HG02759 (cell line): ENCODE results near the gene TRAPPC14.
"Not testable (repeated sequence)": the region's sequence is repeated elsewhere in the genome, so short reads cannot be mapped to it uniquely, and the experiment has no call there.

Experiments used
- ATAC-seq: cut with Tn5 transposase; IDR thresholded peaks from one replicate; pipeline ENCODE4 v1.9.1; 2021; ENCODE audit warnings: mild to moderate bottlenecking, moderate library complexity; ENCODE audit not compliant: unreplicated experiment

Gene TRAPPC14

DNA sequence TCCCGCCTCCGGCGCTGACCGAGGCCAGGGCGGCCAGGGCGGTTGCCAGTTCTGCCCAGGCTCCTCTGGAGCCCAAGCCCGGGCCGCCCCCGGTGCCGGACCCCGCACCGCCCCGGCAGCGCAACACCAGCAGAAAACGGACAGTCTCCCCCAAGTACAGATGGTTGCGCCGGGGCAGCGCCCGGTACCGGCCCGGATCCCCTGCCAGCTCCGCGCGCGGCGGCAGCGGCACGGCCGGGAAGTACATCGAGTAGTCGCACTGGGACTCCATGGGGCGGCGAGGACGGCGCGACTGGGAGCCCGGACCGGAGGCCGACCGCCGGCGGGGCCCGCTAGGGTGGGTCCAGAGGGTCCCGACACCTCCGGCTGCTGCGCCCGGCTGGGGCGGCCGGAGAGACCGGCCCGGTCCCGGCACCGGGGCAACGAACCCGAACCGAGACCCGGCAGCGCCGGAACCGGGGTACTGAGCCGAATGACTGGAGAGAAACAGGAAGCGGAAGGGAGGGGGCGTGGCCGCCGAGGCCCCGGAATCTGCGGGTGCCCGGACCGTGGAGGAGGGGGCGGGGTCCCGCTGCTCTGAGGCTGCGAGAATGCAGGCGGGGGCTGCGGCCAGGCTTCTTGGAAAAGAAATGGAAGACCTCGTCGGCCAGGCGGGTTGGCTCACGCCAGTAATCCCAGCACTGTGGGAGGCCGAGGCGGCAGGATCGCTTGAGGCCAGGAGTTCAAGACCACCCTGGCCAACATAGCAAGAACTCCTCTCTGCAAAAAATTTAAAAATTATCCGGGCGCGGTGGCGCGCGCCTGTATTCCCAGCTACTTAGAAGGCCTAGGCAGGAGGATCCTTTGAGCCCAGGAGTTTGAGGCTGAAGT is at the start of gene TRAPPC14:
Gene TRAPPC14, minus strand, starts transcription at position 495 of the 870 bp plus-strand sequence. Its CDS starts 224 bp downstream, at position 271.
- peak; percentile 88 for ATAC-seq

DNA sequence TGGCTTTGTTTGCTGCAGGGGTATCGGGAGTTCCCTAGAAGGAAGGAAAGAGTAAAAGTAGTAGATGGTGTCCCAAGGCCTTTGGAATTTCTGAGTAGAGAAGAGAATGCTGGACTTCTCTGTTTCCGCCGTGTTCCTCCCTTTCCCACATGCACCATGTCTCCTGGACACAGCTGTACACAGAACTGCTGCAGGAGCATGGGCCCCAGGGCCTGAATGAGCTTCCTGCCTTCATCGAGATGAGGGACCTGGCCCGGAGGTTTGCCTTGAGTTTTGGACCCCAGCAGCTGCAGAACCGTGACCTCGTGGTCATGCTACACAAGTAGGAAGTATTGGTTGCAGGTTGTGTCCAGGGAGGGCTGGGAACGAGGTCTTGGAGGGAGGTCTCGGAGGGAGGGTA is 45.9 kb upstream of the TRAPPC14 start:
- no peak for ATAC-seq

GRCh38 chr7:100200693-100201092 is 42.2 kb upstream of the TRAPPC14 start:
- no peak for ATAC-seq

- no peak for ATAC-seq
Measured at GRCh38 chr7:100198266-100198665, 39.7 kb upstream of the TRAPPC14 start.

DNA sequence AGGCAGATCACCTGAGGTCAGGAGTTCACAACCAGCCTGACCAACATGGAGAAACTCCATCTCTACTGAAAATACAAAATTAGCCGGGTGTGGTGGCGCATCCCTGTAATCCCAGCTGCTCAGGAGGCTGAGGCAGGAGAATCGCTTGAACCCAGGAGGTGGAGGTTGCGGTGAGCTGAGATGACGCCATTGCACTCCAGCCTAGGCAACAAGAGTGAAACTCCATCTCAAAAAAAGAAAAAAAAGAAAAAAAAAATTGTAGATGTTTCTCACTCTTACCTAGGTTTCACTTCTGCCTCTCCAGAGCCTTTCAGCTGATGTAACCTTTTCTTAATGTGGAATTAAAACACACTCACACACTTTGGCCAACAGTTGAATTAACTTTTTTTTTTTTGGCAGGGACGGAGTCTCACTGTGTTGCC is 37.4 kb upstream of the TRAPPC14 start:
- ATAC-seq = not testable (repeated sequence)

- ATAC-seq = no peak
Measured at GRCh38 chr7:100195222-100195621, 36.7 kb upstream of the TRAPPC14 start.

- ATAC-seq = no peak
Measured at GRCh38 chr7:100192969-100193368, 34.4 kb upstream of the TRAPPC14 start.

DNA sequence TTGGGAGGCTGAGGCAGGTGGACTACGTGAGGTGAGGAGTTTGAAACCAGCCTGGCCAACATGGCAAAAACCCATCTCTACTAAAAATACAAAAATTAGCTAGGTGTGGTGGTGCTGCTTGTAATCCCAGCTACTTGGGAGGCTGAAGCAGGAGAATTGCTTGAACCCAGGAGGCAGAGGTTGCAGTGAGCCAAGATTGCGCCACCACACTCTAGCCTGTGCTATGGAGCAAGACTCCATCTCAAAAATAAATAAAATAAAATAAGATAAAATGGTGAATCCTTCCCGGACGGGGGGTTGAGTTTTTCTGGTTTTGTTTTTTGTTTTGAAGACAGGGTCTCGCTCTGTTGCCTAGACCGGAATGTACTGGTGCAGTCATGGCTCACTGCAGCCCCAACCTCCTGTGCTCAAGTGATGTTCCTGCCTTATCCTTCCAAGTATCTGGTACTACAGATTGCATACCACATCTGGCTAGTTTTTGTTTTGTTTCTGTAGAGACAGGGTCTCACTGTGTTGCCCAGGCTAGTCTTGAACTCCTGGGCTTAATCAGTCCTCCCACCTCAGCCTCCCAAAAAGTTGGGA is 33.8 kb upstream of the TRAPPC14 start:
- ATAC-seq = not testable (repeated sequence)

- no peak for ATAC-seq
Measured at GRCh38 chr7:100191775-100192174, 33.3 kb upstream of the TRAPPC14 start.

DNA sequence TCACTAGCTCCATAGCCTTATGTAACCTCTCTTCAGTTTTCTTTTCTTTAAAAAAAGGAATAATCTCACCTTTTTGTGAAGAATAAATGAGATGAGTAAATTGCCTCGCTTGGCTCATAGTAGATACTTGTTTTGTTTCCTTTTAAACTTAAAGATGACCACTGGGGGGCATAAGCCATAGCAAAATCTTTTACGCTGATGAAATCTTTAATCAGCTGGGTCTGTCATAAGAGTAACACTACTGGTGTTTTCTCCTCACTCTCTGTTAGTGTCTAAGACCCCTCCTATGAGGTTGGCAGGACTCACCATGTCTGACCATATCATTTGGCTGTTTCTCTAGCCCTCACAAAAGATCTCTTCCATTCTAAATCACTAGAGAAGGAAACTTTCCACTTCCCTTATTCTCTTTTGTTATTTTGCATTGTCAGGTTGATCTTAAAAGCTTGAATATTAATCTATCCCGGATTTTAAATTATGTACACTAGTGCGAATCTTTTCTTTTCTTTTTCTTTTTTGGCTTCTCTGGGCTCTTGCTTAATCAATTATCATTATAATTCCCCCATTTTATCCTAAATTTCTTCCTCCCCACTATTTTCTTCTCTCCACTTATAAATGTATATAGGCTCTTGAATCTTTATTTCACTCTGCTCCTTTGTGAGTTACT is 31.7 kb upstream of the TRAPPC14 start:
- no peak for ATAC-seq

GRCh38 chr7:100189061-100189460 is 30.5 kb upstream of the TRAPPC14 start:
- ATAC-seq = no peak

- ATAC-seq = no peak
Measured at GRCh38 chr7:100185726-100186125, 27.2 kb upstream of the TRAPPC14 start.

GRCh38 chr7:100183090-100183489 is 24.6 kb upstream of the TRAPPC14 start:
- not testable (repeated sequence) for ATAC-seq

DNA sequence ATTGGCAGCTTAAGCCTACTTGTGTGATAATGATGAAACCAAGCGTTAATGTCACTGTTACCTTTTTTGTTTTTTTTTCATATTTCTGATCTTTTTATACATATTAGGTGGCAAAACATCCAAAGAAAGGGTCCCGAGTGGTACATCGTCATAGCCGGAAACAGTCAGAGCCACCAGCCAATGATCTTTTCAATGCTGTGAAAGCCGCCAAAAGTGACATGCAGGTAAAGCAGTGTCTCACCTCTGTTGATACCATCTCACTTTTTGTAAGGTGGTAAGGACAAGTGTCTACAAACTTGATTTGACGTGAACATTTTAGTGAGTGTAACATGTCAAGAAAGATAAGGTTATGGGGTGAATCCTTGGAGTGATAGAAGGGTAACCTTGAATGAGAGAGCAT is 24.1 kb upstream of the TRAPPC14 start:
- not testable (repeated sequence) for ATAC-seq

DNA sequence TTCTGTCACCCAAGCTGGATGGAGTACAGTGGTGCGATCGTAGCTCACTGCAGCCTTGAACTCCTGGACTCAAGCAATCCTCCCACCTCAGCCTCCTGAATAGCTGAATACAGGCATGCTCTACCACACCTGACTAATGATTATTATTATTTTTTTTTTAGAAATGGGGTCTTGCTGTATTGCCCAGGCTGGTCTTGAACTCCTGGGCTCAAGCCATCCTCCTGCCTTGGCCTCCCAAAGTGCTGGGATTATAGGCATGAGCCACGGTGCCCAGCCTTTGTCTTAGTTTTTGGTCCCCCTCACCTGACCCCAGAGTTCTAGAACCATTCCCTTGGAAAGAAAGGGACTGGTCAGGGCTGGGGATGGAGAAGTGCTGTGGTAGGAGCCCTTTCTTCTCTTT is 21.6 kb upstream of the TRAPPC14 start:
- ATAC-seq = not testable (repeated sequence)

DNA sequence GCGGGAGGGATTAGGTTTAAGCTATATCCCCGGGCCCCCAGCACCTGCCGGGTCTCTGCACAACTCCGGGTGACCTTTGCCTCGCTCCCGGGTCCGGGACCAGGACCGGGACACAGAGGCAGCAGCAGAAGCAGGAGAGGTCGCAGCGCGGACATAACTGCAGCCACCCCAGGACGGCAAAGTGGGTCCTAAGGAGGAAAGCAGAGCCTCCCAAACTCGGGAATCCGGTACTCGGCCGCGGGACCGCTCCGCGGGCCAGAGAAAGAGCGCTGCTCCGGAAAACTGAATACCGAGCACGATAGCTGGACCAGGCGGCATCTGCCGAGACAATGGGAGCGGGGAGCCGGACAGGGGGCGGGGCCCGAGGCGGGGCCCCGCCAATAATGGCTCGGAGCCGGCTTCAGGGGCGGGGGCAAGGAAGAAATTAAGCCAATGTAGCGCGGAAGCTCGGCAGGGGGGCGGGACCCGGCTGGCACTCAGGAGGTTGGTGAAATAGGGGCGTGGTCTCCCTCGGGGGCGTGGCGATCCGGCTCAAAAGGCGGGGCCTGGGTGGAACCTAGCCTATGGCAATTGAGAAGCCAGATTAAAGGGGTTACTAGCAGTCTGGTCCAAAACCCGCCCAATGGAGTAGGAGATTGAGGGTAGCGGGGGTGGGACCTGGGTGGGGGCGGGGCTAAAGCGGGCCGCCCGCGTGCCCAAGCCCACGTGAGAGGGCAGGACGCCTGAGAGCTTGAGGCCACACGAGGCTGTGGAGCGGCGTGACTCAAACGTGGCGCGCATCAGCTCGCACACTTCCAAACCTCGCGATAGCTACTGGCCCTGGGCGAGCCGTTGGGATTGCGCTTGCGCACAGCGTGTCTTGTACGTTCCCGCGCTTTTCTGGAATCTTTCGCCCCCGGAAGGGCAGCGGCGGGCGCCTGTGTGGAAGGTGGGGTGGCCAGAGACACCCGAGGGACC is 18.8 kb upstream of the TRAPPC14 start, which contains the start of the genes GPC2 and STAG3:
Gene GPC2, minus strand, starts transcription at position 337 of the 957 bp plus-strand sequence. Its CDS starts 182 bp downstream, at position 155.
Gene STAG3, plus strand, starts transcription at position 874 of the 957 bp plus-strand sequence. CDS start 2,639 bp downstream, outside the sequence.
- ATAC-seq = peak; percentile 95

DNA sequence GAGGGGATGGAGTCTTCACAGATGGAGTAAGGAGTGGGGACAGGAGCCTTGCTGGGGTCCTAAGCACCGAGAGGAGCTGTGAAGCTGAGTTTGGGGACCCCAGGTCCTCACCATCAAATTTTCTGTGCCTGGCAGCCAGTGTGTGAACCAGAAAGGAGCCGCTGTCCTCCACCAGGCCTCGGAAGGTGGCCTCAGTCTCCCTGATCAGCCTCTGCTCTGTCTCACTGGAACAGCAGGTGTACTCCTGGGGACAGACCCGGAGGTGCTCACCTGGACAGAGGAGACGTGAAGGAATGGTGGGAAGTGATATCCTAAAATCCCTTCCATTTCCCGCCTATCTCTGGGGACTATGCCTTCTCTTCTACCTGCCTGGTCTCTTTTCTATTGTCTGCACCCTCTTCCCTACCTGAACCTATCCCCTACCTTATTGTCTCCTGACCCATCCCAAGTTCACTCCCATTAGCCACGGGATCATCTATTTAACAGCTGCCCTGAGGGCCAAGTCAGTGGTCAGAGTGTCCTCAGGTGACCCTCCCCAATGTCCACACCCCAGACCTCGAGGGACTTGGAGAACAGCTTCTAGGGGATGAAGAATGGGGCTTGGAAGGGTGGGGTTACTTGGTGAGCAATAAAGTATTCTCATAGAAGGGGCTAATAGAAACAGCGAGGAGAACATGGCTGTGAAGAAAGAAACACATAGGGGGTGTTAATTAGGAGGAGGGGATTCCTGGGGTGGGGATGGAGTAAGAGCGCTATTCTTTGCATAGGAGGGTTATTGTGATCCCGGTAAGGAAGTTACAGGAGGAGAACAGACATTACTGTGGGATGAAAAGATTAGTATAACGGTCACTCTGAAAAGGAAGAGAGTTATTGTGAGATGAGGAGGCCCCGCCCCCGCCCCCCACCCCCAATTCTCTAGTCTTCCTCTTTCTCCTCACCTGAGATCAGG is 17.8 kb upstream of the TRAPPC14 start:
- no peak for ATAC-seq

DNA sequence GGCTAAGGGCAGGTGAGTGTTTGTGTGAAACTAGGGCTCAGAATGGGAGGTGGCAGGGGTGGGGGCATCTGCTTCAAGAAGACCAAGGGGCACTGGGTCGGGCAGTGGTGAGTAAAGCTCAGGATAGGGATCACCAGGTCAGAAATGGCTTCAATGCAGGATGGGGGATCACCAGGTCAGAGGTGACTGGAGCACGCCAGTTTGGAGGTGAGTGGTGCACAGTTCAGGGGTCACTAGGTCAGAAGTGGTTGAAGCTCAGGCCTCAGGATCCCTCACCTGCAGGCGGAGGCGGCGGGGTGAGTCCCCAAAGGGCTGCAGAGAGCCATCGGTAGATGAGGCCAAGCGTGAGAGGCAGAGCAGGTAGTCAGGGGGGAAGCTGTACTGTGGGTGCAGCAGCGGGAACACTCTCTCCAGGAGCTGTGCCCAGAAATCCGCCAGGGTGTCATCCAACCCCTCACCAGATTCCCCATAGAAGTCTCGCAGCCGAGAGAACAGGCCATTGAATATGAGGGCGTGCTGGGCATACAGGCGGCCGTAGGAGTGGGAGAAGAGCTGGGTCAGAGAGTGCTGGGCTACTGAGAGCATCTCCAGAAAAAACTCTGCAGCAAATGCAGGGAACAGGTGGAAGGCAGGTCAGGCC is 16.9 kb upstream of the TRAPPC14 start:
- ATAC-seq = no peak

DNA sequence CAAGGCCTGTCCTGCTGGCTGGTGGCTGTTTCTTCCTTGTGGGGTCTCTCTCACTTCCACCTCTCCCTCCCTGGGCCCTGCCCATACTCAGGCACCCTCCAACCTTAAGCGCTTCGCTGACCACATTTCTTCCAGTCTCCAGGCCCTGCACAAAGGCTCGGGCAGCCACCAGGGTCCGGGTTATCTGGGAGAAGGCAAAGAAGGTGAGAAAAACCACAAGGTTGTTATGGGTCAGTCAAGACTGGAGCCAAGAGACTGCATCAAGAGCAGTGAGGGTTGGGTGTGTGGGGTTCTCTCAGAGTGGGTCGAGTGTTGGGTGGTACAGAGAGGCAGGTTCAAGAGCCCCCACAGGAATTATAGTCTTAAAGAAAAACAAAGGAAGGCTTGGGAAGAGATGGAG is 16.1 kb upstream of the TRAPPC14 start:
- no peak for ATAC-seq
